LNCaP clone FGC (cell line): Measurements from ENCODE around the gene ADAMTS2.

Source experiments
- DNase-seq: peaks from one replicate; pipeline ENCODE4 v3.0.0-alpha.2; 2011; ENCODE audit warnings: low read depth
- H3K4me3 ChIP-seq: 2 replicates; pipeline ENCODE4 v1.5.1; 2011; ENCODE audit warnings: mild to moderate bottlenecking, low read depth, low read length, control low read depth
- TF ChIP-seq, protein P1 (sequence below): IDR thresholded peaks from 2 replicates; pipeline ENCODE4 v1.5.1; 2012; ENCODE audit warnings: mild to moderate bottlenecking; ENCODE audit not compliant: control insufficient read depth, insufficient read depth; ENCODE audit errors: extremely low read depth

ADAMTS2 gene

GRCh38 chr5:179130101-179130681 lies 215.1 kb downstream of the ADAMTS2 start:
- TF ChIP-seq, protein P1, sequence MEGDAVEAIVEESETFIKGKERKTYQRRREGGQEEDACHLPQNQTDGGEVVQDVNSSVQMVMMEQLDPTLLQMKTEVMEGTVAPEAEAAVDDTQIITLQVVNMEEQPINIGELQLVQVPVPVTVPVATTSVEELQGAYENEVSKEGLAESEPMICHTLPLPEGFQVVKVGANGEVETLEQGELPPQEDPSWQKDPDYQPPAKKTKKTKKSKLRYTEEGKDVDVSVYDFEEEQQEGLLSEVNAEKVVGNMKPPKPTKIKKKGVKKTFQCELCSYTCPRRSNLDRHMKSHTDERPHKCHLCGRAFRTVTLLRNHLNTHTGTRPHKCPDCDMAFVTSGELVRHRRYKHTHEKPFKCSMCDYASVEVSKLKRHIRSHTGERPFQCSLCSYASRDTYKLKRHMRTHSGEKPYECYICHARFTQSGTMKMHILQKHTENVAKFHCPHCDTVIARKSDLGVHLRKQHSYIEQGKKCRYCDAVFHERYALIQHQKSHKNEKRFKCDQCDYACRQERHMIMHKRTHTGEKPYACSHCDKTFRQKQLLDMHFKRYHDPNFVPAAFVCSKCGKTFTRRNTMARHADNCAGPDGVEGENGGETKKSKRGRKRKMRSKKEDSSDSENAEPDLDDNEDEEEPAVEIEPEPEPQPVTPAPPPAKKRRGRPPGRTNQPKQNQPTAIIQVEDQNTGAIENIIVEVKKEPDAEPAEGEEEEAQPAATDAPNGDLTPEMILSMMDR, result no peak
- DNase-seq, result no peak
- no peak overlapping the region for H3K4me3 ChIP-seq

DNA sequence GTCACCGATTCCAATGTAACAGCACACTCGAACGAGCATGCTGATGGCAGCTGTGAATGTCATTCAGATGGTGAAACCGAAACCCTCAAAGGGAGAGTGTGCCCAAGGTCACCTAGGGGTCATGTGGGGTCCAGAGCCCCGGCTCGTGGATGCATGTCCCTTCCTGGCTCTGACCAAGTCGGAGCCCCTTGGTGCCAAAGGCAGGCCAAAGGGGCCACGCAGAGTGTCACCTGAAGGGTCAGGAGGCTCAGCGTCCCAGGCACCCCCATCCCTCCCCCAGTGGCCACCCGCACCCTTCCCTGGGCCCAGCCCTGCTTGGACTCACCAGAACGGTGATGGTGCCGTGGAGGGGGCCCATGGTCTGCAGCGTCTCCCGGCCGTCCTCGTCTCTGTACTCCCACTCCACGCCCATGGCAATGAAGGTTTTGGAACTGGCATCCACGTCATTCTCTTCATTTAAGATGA lies 215.6 kb downstream of the ADAMTS2 start:
- H3K4me3 ChIP-seq, result no peak overlapping the region
- TF ChIP-seq, protein P1, result no peak
- no peak for DNase-seq

DNA sequence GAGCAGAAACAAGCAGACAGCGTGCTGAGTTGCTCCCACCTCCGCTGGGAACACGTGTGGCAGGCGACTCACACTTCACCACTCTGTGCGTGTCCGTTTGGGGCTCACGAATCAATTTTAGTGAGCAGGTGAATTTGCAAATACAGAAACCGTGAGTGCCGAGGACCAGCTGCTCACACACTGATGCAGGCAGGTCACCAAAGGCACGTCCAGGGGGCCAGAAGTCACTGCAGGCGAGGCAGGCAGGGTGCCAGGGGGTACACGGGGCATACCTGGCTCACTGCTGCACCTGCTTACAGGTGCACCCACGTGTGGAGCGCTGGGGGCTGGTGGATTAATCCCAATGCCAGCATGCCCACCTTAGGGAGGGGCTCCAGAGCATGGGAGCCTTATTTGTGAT lies 216.3 kb downstream of the ADAMTS2 start:
- no peak overlapping the region for H3K4me3 ChIP-seq
- no peak for DNase-seq
- TF ChIP-seq, protein P1, result no peak

- TF ChIP-seq, protein P1, result no peak
- DNase-seq, result no peak
- H3K4me3 ChIP-seq, result no peak overlapping the region
Observed at GRCh38 chr5:179128041-179128365, 217.3 kb downstream of the ADAMTS2 start.

- H3K4me3 ChIP-seq, result no peak overlapping the region
- TF ChIP-seq, protein P1, result no peak
- no peak for DNase-seq
Observed at GRCh38 chr5:179127136-179128040, 217.9 kb downstream of the ADAMTS2 start.

GRCh38 chr5:179126506-179126991 lies 218.7 kb downstream of the ADAMTS2 start:
- no peak overlapping the region for H3K4me3 ChIP-seq
- TF ChIP-seq, protein P1, result no peak
- DNase-seq, result no peak
